H1 (cell line): ENCODE data around the gene PRODH. TPM values are rescaled to one million over a fixed set of nuclear protein-coding genes. Genes with fewer than 3 reads are reported as not detected.

Source experiments
- CTCF ChIA-PET: fragments of 300-600 bp; sonication (Branson Sonifier 250); formaldehyde crosslinking; loops from one replicate; lab custom pipeline; 2021; ENCODE audit not compliant: partially characterized antibody; lab: Charles Lee
- POLR2A ChIA-PET: fragments of 300-600 bp; sonication (Branson Sonifier 250); formaldehyde crosslinking; loops from one replicate; lab custom pipeline; 2021; ENCODE audit warnings: inconsistent platforms; ENCODE audit not compliant: partially characterized antibody; lab: Charles Lee
- DNase-seq, 2 experiments: peaks; one replicate each; pipeline versions ENCODE4 v3.0.0 to v3.0.0-alpha.2; 2010 to 2022; ENCODE audit warnings: low spot score in 2 of 2, low read depth in 1 of 2, mixed read lengths in 1 of 2
- FAIRE-seq: peaks from 2 replicates; lab custom pipeline; 2011; peaks lifted over from hg19 to GRCh38; lab: Jason Lieb, UNC
- H2AFZ ChIP-seq: 2 replicates; pipeline ENCODE4 v1.8.1; 2012; ENCODE audit warnings: low read length, inconsistent platforms
- H2AK5ac ChIP-seq: 2 replicates; pipeline ENCODE4 v1.6.1; 2013; ENCODE audit warnings: low read depth, low read length
- H2BK120ac ChIP-seq: replicated peaks from 2 replicates; pipeline ENCODE3; 2013; ENCODE audit warnings: low read depth, low read length, inconsistent platforms
- H2BK12ac ChIP-seq: 2 replicates; pipeline ENCODE4 v1.6.1; 2013; ENCODE audit warnings: low read depth, low read length
- H2BK15ac ChIP-seq: 2 replicates; pipeline ENCODE4 v1.6.1; 2013; ENCODE audit warnings: low read length
- H2BK20ac ChIP-seq: 2 replicates; pipeline ENCODE4 v1.6.1; 2013; ENCODE audit warnings: low read length
- H2BK5ac ChIP-seq: 2 replicates; pipeline ENCODE4 v1.6.1; 2013; ENCODE audit warnings: low read depth, low read length
- H3K14ac ChIP-seq: 2 replicates; pipeline ENCODE4 v1.6.1; 2013; ENCODE audit warnings: inconsistent platforms; ENCODE audit not compliant: insufficient read length
- H3K18ac ChIP-seq: 2 replicates; pipeline ENCODE4 v1.6.1; 2013; ENCODE audit warnings: low read length; ENCODE audit errors: extremely low read depth
- H3K23ac ChIP-seq: 2 replicates; pipeline ENCODE4 v1.6.1; 2013; ENCODE audit warnings: inconsistent platforms; ENCODE audit not compliant: insufficient read length
- H3K23me2 ChIP-seq: 2 replicates; pipeline ENCODE4 v1.6.1; 2013; ENCODE audit warnings: low read depth, low read length
- H3K27ac ChIP-seq: 2 replicates; pipeline ENCODE4 v1.6.1; 2011; ENCODE audit warnings: low read depth, low read length, inconsistent platforms
- H3K27me3 ChIP-seq, 4 experiments: replicated peaks in 1 of 4; 1 replicate in 1 of 4; 2 replicates in 3 of 4; pipeline versions ENCODE4 v1.6.1 to v1.8.1; 2011 to 2013; ENCODE audit warnings: low read length in 3 of 4, mild to moderate bottlenecking in 3 of 4, inconsistent platforms in 2 of 4, mixed read lengths in 2 of 4, moderate library complexity in 1 of 4; ENCODE audit not compliant: control insufficient read depth in 3 of 4, insufficient read depth in 3 of 4; ENCODE audit errors: extremely low read depth in 1 of 4
- H3K36me3 ChIP-seq, 4 experiments: 2 replicates each; pipeline versions ENCODE4 v1.6.1 to v1.8.1; 2011 to 2013; ENCODE audit warnings: mild to moderate bottlenecking in 4 of 4, low read length in 3 of 4, moderate library complexity in 2 of 4, control low read depth in 1 of 4, inconsistent platforms in 1 of 4; ENCODE audit not compliant: insufficient read depth in 4 of 4, control insufficient read depth in 2 of 4
- H3K4ac ChIP-seq: replicated peaks from 2 replicates; pipeline ENCODE3; 2013; ENCODE audit warnings: low read length, low read depth, mixed read lengths, inconsistent platforms; ENCODE audit not compliant: insufficient read length
- H3K4me1 ChIP-seq, 4 experiments: replicated peaks in 1 of 4; 1 replicate in 1 of 4; 2 replicates in 3 of 4; pipeline versions ENCODE4 v1.6.1 to v1.8.1; 2011 to 2013; ENCODE audit warnings: low read length in 3 of 4, inconsistent platforms in 2 of 4, mixed read lengths in 1 of 4; ENCODE audit not compliant: insufficient read depth in 4 of 4, control insufficient read depth in 3 of 4
- H3K4me2 ChIP-seq, 2 experiments: 2 replicates each; pipeline versions ENCODE4 v1.6.1 to v1.8.1; 2011 to 2013; ENCODE audit warnings: low read depth in 2 of 2, low read length in 2 of 2, control low read depth in 1 of 2, inconsistent platforms in 1 of 2, mild to moderate bottlenecking in 1 of 2; ENCODE audit not compliant: insufficient read depth in 1 of 2
- H3K4me3 ChIP-seq, 4 experiments: fragments of 200-600, 300-600 bp in 1 of 4; sonication (generic), shearing (Covaris generic), sonication (Bioruptor Twin) in 1 of 4; 2 replicates each; pipeline versions ENCODE4 v1.5.1 to v1.8.1; 2011 to 2016; ENCODE audit warnings: low read length in 4 of 4, low read depth in 3 of 4, control low read depth in 2 of 4, inconsistent platforms in 2 of 4, mild to moderate bottlenecking in 2 of 4, mixed read lengths in 1 of 4, moderate library complexity in 1 of 4; ENCODE audit not compliant: insufficient read depth in 2 of 4; ENCODE audit errors: extremely low read depth in 1 of 4
- H3K56ac ChIP-seq: replicated peaks from 2 replicates; pipeline ENCODE3; 2013; ENCODE audit warnings: low read depth, mild to moderate bottlenecking, mixed read lengths, low read length, inconsistent platforms; ENCODE audit not compliant: insufficient read length
- H3K79me1 ChIP-seq: 2 replicates; pipeline ENCODE4 v1.6.1; 2013; ENCODE audit warnings: low read depth, low read length, control low read depth
- H3K79me2 ChIP-seq, 2 experiments: 2 replicates each; pipeline versions ENCODE4 v1.6.1 to v1.8.1; 2012 to 2013; ENCODE audit warnings: low read length in 2 of 2, mild to moderate bottlenecking in 2 of 2, inconsistent platforms in 1 of 2; ENCODE audit not compliant: insufficient read depth in 2 of 2, control insufficient read depth in 1 of 2
- H3K9ac ChIP-seq, 4 experiments: replicated peaks in 1 of 4; 1 replicate in 1 of 4; 2 replicates in 3 of 4; pipeline versions ENCODE4 v1.6.1 to v1.8.1; 2011 to 2013; ENCODE audit warnings: low read depth in 3 of 4, low read length in 3 of 4, control low read depth in 2 of 4, mild to moderate bottlenecking in 2 of 4, moderate library complexity in 2 of 4, inconsistent platforms in 1 of 4; ENCODE audit errors: extremely low read depth in 1 of 4
- H3K9me3 ChIP-seq, 2 experiments: 2 replicates each; pipeline versions ENCODE4 v1.6.1 to v1.8.1; 2012 to 2013; ENCODE audit warnings: mild to moderate bottlenecking in 2 of 2, moderate library complexity in 2 of 2, control low read depth in 1 of 2, inconsistent platforms in 1 of 2, low read depth in 1 of 2, low read length in 1 of 2, mixed read lengths in 1 of 2; ENCODE audit not compliant: insufficient read depth in 2 of 2
- H4K20me1 ChIP-seq, 2 experiments: replicated peaks in 1 of 2; 2 replicates each; pipeline versions ENCODE3 to v1.8.1; 2011 to 2013; ENCODE audit warnings: inconsistent platforms in 2 of 2, low read length in 2 of 2, mild to moderate bottlenecking in 1 of 2; ENCODE audit not compliant: insufficient read depth in 2 of 2, control insufficient read depth in 1 of 2
- H4K5ac ChIP-seq: 2 replicates; pipeline ENCODE4 v1.6.1; 2013; ENCODE audit warnings: low read length, low read depth, mixed read lengths, inconsistent platforms; ENCODE audit not compliant: insufficient read length
- H4K8ac ChIP-seq: 2 replicates; pipeline ENCODE4 v1.8.0; 2013; ENCODE audit warnings: mild to moderate bottlenecking, moderate library complexity, low read length, inconsistent platforms; ENCODE audit not compliant: insufficient read depth; ENCODE audit errors: extremely low read depth
- H4K91ac ChIP-seq: replicated peaks from 2 replicates; pipeline ENCODE3; 2013; ENCODE audit warnings: low read length, mixed read lengths, inconsistent platforms; ENCODE audit not compliant: insufficient read length
- CEBPB ChIP-seq: IDR thresholded peaks from 2 replicates; pipeline ENCODE4 v1.6.1; 2012; ENCODE audit warnings: low read depth, low read length
- HDAC6 ChIP-seq: IDR thresholded peaks from one replicate; pipeline ENCODE4 v1.7.1; 2012; ENCODE audit warnings: low read depth, mild to moderate bottlenecking, inconsistent platforms, low read length, moderate library complexity
- KDM1A ChIP-seq: fragments of 200-600, 300-600 bp; sonication (generic); IDR thresholded peaks from 2 replicates; pipeline ENCODE4 v1.7.1; 2016; ENCODE audit warnings: mild to moderate bottlenecking, low read length, borderline replicate concordance
- NRF1 ChIP-seq: IDR thresholded peaks from 2 replicates; pipeline ENCODE4 v1.6.1; 2011; ENCODE audit warnings: mild to moderate bottlenecking, low read depth, low read length, improper control_type of control experiment
- RAD21 ChIP-seq, 2 experiments: IDR thresholded peaks in 1 of 2; conservative IDR thresholded peaks in 1 of 2; 2 replicates each; pipeline ENCODE4 v1.6.1; 2011; ENCODE audit warnings: low read depth in 2 of 2, low read length in 2 of 2, improper control_type of control experiment in 1 of 2, inconsistent platforms in 1 of 2, mild to moderate bottlenecking in 1 of 2, moderate library complexity in 1 of 2
- RNF2 ChIP-seq: fragments of 200-900, 300-1000 bp; sonication (generic); IDR thresholded peaks from 2 replicates; pipeline ENCODE4 v1.7.1; 2016; ENCODE audit warnings: borderline replicate concordance, low read depth, mild to moderate bottlenecking, antibody characterized with exemption, low read length; ENCODE audit not compliant: poor library complexity, severe bottlenecking; ENCODE audit errors: missing control alignments
- SP2 ChIP-seq: IDR thresholded peaks from 2 replicates; pipeline ENCODE4 v1.6.1; 2012; ENCODE audit warnings: mild to moderate bottlenecking, low read length, inconsistent platforms
- YY1 ChIP-seq: IDR thresholded peaks from 2 replicates; pipeline ENCODE4 v1.6.1; 2011; ENCODE audit warnings: low read depth, mild to moderate bottlenecking, low read length
- ZNF274 ChIP-seq: IDR thresholded peaks from 2 replicates; pipeline ENCODE4 v1.7.0; 2012; ENCODE audit warnings: low read length, borderline replicate concordance; ENCODE audit errors: extremely low read depth
- WGBS, 2 experiments: shearing (Covaris generic) in 1 of 2; methylation state at CpG; one replicate each; pipeline versions ENCODE4 v1.1.6 to v1.1.7; 2013 to 2015; ENCODE audit warnings: low lambda C conversion rate in 2 of 2, mixed read lengths in 2 of 2, inconsistent platforms in 1 of 2, low coverage in 1 of 2, missing lambda C conversion rate in 1 of 2; ENCODE audit not compliant: insufficient replicate concordance in 2 of 2, insufficient coverage in 1 of 2, insufficient read length in 1 of 2; ENCODE audit errors: extremely low coverage in 1 of 2, missing lambda C conversion rate in 1 of 2; 5-methylcytosine and 5-hydroxymethylcytosine counted together
- polyA plus RNA-seq, 7 experiments: library from polyadenylated mRNA; depleted of rRNA in 3 of 7; stranded (reverse) in 5 of 7; unstranded in 2 of 7; fragments of >200 nt in 5 of 7; fragments of 200-250 nt in 2 of 7; gene quantifications; 1 replicate in 5 of 7; 2 replicates in 1 of 7; 4 replicates in 1 of 7; pipeline versions ENCODE4 v1.2.1 to v1.2.3, GENCODE V29; 2011 to 2013; ENCODE audit warnings: missing spikeins in 2 of 7, mixed read lengths in 2 of 7
- total RNA-seq: library from RNA; stranded (reverse); fragmentation: NEBNext Ultra II Directional; extraction: Animal tissue kit (Norgen Biotek cat#: 25700); gene quantifications from 2 replicates; pipeline ENCODE4 v1.2.1, GENCODE V29; 2021

PRODH gene
- total and polyA plus RNA-seq, 2 of the 8 experiments (the other 6 are each of a cell fraction or from before 2014, with no cell fraction given): 27.6 to 45.6 TPM

GRCh38 chr22:18955696-18956095 lies 19.6 kb upstream of the PRODH start:
- FAIRE-seq (no peak), DNase-seq (no peak)
- no peaks in the 10 kb centered on the region for H3K79me2 ChIP-seq
- ChIA-PET POLR2A (interaction anchor here (1.0 to 1.5 kb wide), 2 partner anchors 47 to 81 kb away, joined by 3 to 4 read pairs; no protein-coding TSS in a partner anchor), CTCF (interaction anchor here (0.7 to 1.5 kb wide), 12 partner anchors 13 to 109 kb away, joined by 3 to 5 read pairs (median 4); partner anchors contain the start of gene DGCR6)
- no peak overlapping the region for H3K9ac ChIP-seq
- H3K4me1 ChIP-seq: peaks cover 0 to 5% (median 0%) of the 10 kb centered on the region in 4 experiments; a peak in 1 of 7 replicates
- no peak overlapping the region for H4K91ac ChIP-seq
- no peak overlapping the region for H4K5ac ChIP-seq
- no peak overlapping the region for H2AFZ ChIP-seq
- H3K4ac ChIP-seq: no peak overlapping the region
- no peak overlapping the region for H2AK5ac ChIP-seq
- peak overlapping the region; percentile 61; the same call in 1 of the 2 replicates for H2BK20ac ChIP-seq
- H3K56ac ChIP-seq: no peak overlapping the region
- no peak overlapping the region for H3K4me3 ChIP-seq
- H4K8ac ChIP-seq: peak overlapping the region; percentile 45
- no peak overlapping the region for H3K14ac ChIP-seq
- no peaks in the 10 kb centered on the region for H3K9me3 ChIP-seq
- 96% methylated on average over 9 of the region's 10 CpGs; no CpG with 5 or more reads in 1 of the 2 experiments for WGBS, 2 experiments
- no peak overlapping the region for H3K23ac ChIP-seq
- no peak overlapping the region for H3K27ac ChIP-seq
- 0 out of 2 replicates have a peak overlapping the region, but pooled peaks have one; percentile 16 for H2BK15ac ChIP-seq
- H2BK5ac ChIP-seq: no peak overlapping the region
- no peak overlapping the region for H2BK120ac ChIP-seq
- no peaks in the 10 kb centered on the region for H3K36me3 ChIP-seq
- H3K23me2 ChIP-seq: no peaks in the 10 kb centered on the region
- H4K20me1 ChIP-seq: no peaks in the 10 kb centered on the region
- H2BK12ac ChIP-seq: peak overlapping the region; percentile 60; the same call in 1 of the 2 replicates
- no peak overlapping the region for H3K18ac ChIP-seq
- no peaks in the 10 kb centered on the region for H3K79me1 ChIP-seq
- no peaks in the 10 kb centered on the region for H3K27me3 ChIP-seq
- no peak overlapping the region for H3K4me2 ChIP-seq
- no peak for TF ChIP-seq CEBPB
- no peak for TF ChIP-seq RNF2
- TF ChIP-seq SP2: no peak
- TF ChIP-seq NRF1: no peak
- no peak for TF ChIP-seq ZNF274
- no peak for TF ChIP-seq YY1
- TF ChIP-seq HDAC6: no peak
- no peak for TF ChIP-seq RAD21 (IDR thresholded peaks at IDR 0.05 in 1 of 2, conservative IDR thresholded peaks at IDR 0.05 in 1 of 2; ENCODE audit: low read depth in 2 of 2, low read length in 2 of 2)
- TF ChIP-seq KDM1A: no peak
